NCI-H1930 (cell line): ENCODE measurements around the gene TPSB2.
"Not testable (repeated sequence)": the region's sequence is repeated elsewhere in the genome, so short reads cannot be mapped to it uniquely, and the experiment has no call there.

Experiments
- DNase-seq, 2 experiments: peaks; one replicate each; lab custom pipeline; 2025; lab: John Stamatoyannopoulos, UW

Gene TPSB2

DNA sequence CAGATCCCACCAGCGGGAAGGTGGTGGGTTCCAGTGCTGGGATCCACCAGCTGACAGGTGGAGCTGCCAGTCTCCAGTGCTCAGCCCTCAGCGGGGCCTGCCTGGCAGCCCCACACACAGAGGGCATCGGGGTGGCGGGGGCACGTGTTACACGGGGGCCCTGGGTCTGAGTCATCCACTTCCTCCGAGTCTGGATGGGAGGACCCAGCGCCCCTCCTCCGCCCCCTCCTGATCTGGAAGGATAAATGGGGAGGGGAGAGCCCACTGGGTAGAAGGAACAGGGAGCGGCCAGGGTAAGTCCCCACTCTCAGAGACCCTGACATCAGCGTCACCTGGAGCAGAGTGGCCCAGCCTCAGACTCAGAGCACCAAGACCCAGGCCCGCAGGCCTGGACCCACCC, 10.5 kb upstream of the TPSB2 start, which contains the start of gene TPSAB1:
Gene TPSAB1, plus strand, starts transcription at position 270 of the 400 bp plus-strand sequence. CDS start 234 bp downstream, outside the sequence.
- DNase-seq: not testable (repeated sequence)

DNA sequence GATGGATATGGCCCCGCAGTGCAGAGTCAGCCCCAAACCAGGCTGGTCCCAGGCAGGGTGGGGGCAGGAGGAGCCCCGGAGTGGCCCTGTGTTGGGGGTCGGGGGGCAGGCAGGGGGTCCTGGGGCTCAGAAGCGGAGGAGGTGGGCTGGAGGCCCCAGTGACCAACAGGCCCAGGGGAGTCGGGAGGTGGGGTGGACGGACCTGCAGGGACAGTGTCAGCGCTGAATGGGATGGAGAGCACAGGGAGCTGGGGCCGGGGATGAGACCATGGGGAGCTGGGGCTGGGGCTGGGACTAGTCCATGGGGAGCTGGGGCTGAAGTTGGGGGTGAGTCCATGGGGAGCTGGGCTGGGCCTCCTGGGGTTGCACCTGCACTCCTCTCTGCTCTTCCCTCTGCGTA, 9.6 kb upstream of the TPSB2 start:
- not testable (repeated sequence) for DNase-seq

DNA sequence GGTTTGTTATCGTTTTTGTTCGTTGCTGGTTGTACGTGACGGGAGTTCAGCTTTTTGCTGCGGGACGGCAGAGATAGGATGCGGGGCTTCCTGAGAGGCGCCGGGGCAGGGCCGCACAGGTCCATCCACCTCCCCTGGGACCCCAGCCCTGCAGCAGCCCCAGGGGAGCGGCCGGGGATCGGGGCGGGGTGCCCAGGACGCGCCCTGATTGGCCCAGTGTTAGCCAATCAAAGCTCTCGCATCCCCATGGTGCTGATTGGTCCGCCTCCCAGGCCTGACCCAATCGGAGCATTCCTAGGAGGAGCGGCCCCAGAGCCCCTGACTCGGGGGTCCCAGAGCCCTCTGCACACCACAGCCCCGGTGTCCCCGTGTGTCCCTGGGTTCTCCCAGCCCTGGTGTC, 8.9 kb upstream of the TPSB2 start:
- DNase-seq: not testable (repeated sequence)

DNA sequence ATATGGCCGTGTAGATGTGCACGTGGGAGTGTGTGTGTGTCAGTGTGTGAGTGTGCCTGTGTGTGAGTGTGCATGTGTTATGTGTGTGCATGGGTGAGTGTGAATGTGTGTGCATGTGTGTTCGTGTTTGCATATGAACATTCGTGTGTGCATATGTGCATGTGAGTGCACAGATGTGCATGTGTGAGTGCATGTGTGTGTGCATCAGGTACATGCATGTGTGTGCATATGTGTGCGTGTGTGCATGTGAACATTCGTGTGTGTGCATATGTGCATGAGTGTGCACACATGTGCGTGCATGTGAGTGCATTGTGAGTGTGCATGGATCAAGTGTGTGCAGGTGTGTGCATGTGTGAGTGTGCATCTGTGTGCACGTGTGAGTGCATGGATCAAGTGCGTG, 8.0 kb upstream of the TPSB2 start:
- DNase-seq: no peak

DNA sequence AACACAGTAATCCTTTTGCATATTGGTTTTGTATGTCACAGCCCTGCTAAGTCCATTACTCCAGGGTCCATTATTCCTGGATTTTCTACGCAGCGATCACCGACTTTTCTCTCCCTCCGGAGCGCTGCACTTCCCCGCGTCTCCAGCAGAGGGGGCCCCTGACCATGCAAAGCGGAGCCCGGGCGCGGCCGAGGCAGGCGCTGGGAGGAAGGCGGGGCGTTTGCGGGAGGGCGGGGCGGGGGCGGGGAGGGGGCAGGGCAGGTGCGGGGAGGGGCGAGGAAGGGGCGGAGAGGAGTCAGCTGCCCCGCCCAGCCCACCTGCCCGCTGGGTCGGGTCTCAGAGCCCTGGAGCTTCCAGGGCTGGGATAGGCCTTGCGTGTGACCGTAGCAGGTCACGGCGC, 6.7 kb upstream of the TPSB2 start:
- DNase-seq: not testable (repeated sequence)

DNA sequence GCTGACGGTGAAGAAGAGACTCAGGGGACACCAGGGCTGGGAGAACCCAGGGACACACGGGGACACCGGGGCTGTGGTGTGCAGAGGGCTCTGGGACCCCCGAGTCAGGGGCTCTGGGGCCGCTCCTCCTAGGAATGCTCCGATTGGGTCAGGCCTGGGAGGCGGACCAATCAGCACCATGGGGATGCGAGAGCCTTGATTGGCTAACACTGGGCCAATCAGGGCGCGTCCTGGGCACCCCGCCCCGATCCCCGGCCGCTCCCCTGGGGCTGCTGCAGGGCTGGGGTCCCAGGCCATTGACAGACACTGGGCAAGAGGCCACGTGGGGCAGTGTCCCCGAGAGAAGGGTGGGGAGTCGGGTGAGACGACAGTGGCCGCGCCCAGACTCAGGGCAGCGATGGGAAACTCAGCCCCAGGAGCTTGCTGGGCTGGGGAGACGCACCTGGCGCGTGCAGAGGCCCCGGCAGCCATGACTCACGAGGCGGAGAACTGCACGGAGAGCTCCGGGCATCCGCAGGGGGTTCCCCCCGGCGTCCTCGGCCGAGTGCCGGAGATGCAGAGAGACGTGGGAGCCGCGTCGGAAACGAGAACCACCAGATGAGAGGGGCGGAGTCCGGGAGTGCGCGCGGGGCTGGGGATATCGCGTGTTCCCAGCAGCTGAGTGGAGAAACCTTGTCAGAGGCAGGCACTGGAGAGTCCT, 2.2 kb upstream of the TPSB2 start:
- DNase-seq: not testable (repeated sequence)

DNA sequence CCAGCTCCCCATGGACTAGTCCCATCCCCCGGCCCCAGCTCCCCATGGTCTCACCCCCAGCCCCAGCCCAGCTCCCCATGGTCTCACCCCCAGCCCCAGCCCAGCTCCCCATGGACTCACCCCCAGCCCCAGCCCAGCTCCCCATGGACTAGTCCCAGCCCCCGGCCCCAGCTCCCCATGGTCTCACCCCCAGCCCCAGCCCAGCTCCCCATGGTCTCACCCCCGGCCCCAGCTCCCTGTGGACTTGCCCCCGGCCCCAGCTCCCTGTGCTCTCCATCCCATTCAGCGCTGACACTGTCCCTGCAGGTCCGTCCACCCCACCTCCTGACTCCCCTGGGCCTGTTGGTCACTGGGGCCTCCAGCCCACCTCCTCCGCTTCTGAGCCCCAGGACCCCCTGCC, 1.3 kb upstream of the TPSB2 start:
- not testable (repeated sequence) for DNase-seq

DNA sequence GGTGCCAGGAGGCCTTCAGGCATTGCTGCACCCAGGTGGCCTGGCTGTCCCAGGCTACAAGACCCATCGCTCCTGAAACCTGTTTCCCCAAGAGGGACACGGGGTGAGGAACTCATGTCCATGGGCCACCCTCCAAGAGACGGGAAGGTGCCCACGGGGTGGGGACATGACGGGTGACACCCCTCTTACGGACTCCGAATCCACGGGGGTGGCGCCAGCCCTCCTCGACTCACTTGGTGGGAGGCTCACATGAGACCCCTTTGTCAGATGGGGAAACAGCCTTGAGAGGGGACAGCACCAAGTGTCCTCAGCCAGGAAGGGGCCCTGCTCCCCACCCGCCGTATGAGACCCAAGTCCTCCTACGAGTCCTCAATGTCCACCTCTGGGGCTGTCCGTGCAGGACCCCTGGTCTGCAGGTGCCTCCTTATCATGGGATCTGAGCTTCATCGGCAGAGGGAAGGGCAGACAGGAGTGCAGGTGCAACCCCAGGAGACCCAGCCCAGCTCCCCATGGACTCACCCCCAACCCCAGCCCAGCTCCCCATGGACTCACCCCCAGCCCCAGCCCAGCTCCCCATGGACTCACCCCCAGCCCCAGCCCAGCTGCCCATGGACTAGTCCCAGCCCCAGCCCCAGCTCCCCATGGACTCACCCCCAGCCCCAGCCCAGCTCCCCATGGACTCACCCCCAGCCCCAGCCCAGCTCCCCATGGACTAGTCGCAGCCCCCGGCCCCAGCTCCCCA, 658 bp upstream of the TPSB2 start:
- not testable (repeated sequence) for DNase-seq

DNA sequence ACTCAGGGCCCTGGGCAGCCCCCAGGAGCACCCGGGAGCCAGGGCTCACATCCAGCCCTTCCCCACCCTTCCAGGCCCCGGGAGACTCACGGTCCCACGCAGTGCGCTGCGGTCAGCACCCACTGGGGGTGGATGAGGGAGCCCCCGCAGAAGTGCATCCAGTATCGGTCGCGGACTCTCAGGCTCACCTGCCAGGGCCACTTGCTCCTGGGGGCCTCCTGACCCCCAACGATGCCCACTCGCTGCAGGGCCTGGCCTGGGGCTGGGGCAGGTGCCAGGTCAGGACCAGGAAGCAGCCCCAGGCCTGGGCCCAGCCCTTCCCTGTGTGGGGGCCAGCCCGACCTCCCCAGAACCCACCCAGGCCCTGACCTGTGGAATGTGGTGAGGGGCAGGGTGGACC, 508 bp downstream of the TPSB2 start:
- DNase-seq: not testable (repeated sequence)

DNA sequence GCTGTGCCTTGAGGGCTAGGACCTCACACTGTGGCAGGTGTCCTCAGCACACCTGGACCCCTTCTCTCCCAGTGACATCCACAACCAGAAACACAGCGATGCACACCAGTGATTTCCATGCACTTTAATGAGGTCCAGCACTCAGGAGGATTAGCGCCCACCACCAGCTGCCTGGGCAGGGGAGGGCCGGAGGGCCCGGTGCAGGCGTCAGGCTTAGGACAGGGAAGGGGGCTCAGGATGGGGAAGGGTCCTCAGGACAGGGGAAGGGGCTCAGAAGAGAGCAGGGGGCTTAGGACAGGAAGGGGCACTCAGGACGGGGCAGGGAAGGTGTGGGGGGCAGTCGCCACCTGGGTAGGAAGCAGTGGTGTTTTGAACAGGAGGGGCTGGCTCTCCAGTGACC, 1.8 kb downstream of the TPSB2 start:
- DNase-seq: not testable (repeated sequence)

DNA sequence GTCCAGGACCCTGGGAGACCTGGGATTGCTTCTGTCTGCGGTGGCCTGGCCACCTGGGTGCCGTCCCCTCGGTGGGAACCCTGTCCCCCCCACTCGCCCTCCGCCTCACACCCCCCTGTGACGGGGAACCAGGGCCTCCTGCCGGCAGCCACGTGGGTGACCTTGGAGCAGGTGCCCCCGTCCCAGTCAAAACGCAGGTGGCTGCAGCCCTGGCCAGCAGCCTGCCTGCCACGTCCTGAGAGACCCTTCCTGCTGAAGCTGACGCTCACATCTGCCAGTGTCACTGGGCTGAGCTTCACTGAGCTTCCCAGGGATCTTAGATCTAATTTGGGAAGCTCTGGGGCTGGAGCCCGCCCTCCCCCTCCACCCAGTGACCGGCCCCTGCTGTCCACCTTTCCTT, 3.3 kb downstream of the TPSB2 start:
- not testable (repeated sequence) for DNase-seq

DNA sequence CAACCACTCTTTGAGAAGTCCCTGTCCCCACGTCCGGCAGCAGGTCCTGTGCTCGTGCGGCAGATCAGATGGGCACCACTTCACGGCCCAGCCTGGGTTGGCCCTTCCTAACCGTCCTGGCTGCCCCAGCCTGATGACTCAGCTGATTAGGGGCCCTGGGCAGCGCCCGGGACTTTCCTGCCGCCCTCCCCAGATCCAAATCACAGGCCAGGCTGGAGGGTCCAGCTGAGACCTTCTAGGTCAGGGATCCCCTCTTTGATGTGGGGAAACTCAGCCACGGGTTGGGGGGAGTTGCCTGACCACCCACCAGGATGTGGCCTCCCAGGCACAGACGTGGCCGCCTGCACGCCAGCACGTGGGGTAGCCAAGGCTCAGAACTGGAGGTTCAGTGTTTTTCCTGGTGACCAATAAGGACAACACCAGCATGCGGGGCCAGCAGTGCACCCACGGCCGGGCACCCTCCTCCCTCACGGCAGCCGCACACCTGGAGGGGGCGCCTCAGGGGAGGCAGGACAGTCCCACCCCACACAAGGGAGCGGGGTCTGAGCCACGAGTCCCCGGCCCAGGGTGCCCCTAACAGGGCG, 4.2 kb downstream of the TPSB2 start:
- DNase-seq: not testable (repeated sequence)

DNA sequence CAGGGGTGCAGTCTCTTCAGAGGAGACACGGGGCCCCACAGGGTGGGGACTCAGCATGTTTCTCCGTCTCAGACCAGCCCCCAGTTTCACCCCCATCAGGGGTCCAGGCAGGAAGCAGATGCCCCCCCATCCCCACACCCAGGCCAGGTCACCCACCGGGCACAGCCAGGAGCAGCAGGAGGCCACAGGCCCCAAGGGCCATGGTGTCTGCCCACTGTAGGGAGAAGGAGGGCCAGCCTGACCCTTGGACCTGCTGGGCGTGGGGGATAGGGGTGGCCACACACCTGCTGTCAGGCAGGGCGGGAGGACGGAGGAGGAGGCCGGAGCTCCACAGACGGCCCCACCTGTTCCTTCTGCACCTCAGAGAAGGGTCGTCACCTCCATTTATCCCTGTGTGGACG, 4.9 kb downstream of the TPSB2 start, which contains the start of gene TPSG1:
Gene TPSG1, minus strand, starts transcription at position 218 of the 401 bp plus-strand sequence. Its CDS starts 16 bp downstream, at position 202.
- no peak for DNase-seq

DNA sequence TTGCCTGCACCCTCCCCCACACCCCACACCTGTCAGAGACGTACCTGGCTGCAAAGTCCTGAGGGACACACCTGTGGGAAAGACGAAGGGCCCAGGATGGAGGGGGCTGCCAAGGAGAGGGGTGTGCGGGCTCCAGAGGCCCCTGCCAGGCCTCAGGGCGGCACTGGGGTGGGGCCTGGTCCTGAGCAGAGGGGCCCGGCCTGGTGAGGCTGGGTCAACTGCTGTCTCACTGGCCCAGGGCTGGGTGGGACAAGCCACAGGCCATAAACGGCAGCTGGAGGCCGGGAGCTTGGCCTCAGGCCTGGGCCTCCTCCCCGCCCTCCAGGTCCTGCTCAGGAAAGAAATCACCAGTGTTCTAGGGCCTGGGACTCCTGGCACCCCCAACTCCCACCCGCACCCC, 5.4 kb downstream of the TPSB2 start:
- DNase-seq: no peak

DNA sequence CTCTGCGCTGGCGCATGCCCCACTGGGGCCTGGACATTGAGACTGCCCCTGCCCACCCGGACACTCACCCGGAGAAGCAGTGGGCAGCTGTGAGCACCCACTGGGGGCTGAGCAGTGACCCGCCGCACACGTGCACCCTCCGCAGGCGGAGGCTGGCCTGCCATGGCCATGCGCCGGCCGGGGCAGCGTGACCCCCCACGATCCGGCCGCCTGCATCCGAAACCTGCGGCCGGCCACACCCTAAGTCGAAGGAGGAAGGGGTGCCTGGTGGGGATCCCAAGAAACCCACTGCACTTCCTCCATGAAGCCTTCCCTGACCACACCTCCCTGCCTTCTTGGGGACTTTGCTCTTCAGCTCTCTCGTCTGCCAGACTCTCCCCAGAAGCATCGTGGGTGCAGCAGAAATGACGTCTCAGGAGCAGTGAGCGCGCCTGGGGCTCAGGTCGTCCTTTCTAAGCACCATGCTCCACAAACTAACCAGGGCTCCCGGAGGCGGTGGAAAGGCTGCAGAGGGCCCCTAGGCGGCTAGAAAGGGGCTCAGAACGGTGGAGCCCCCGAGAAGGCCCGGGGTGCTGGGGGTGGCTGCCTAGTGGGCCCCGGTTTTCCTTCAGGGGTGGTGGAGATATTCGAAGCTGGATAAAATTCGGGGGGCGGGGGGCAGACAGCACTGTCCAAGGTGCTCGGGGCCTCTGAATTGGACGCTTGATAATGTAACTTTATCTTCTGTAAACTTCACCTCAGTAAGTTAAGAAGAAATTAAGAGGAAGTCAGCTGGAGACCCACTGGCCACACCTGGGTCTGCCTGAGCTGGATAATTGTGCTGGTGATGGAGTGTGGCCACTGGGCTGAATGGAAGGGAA, 6.4 kb downstream of the TPSB2 start:
- DNase-seq: no peak

DNA sequence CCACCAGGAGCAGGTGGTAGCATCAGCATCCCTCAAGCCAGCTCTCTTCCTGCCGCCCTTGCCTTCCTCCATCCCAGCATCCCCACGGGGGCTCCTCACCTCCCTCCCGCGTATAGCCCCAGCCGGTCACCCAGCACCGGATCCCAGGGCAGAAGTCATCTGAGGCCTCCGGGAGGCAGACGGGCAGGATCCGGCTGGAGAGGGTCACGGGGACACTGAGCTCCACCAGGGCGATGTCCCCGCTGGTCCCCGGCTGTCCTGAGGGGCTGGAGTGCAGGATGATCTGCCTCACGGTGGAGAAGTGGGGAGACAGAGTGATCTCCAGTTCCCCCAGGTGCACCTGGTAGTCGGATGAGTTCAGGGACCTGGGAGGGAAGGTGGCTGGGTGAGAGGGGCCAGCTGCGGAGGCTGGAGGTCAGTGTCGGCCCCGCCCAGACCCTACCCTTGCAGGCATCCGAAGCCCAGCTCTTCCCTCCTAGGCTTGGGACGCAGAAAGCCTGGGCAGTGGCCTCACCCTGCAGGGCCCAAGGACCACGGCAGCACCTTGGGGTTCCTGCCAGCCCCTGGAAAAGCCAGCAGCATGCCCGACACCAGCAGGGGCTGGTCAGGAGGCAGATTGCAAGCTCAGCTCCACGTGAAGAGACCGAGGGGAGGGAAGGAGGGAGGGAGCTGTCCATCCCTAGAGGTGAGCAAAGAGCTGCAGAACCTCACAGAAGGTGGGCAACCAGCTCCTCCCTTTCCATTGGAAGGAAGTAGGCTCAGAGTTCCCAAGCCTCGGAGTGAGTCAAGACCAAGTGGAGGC, 7.2 kb downstream of the TPSB2 start:
- DNase-seq: no peak

DNA sequence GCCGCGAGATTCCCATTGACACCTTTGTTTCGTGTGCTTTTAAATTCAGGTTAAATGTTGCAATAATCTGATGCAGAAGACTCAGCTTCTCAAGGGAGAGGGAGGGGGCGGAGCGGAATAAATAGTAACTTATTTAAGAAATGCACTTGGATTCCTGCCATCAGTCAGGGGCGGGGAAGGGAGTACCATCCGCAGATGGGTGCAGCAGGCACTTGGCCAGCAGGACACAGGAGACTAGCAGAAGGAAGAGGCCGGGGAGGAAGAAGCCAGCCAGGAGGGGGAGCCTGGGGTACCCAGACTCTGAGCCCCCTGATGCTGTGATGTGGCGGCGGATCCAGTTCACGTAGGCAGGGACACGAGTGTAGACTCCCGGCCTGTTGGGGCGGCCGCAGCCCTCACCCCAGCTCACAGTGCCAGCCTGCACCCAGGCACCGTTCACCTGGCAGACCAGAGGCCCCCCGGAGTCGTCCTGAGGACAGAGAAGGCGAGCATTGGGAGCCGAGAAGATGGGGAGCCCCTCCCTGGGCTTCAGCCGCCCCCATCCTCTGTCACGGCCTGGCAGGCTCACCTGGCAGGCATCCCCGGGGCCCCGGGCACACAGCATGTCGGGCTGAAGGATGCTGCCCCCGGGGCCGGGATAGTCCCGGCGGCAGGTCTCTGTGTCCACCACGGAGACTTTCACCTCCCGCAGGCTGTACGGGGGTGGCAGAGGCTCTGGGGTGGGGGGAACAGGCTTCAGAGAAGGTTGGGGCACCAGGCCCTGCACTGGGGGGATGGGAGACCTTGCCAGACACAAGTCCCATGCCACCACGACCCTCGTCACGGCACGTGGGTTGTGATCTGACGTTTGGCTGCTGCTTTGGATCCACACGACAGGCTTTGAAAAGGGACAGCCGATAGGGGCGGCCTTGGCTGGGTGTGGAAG, 8.1 kb downstream of the TPSB2 start:
- no peak for DNase-seq

DNA sequence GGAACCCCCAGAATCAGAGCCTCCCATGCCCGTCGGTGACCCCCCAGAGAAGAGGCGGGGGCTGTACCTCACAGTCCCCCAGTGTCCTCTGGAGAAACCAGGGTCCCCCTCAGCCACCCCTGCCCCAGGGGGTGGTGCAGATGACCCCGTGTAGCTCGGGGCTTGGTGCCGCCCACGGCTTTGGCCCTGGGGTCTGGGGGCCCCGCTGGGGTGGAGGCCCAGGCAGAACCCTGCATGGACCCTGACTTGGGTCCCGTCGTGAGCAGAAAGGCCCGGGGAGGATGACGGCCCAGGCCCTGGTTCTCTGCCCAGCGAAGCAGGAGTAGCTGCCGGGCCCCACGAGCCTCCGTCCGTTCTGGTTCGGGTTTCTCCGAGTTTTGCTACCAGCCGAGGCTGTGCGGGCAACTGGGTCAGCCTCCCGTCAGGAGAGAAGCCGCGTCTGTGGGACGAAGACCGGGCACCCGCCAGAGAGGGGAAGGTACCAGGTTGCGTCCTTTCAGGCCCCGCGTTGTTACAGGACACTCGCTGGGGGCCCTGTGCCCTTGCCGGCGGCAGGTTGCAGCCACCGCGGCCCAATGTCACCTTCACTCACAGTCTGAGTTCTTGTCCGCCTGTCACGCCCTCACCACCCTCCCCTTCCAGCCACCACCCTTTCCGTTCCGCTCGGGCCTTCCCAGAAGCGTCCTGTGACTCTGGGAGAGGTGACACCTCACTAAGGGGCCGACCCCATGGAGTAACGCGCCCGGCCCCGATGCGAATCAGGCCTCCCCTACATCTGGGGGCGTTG, 8.9 kb downstream of the TPSB2 start:
- DNase-seq: no peak

DNA sequence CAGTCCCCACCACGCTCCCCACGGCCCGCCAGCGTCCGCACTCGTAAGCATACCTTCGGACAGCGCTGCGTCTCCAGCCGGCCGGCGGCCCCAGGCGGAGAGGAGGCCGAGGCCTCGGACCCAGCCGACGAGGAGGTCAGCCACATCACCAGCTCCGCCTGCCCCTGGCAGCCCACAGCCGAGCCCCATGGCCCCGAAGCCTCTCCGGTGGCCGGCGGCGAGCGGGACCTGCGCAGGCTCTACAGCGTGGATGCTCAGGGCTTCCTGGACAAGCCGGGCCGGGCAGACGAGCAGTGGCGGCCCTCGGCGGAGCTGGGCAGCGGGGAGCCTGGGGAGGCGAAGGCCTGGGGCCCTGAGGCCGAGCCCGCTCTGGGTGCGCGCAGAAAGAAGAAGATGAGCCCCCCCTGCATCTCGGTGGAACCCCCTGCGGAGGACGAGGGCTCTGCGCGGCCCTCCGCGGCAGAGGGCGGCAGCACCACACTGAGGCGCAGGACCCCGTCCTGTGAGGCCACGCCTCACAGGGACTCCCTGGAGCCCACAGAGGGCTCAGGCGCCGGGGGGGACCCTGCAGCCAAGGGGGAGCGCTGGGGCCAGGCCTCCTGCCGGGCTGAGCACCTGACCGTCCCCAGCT, 9.8 kb downstream of the TPSB2 start:
- no peak for DNase-seq
